Anterior cingulate cortex (tissue), 58 donors: Measurements from ENCODE around the gene LUZP1.
"Not testable (repeated sequence)": the region's sequence is repeated elsewhere in the genome, so short reads cannot be mapped to it uniquely, and the experiment has no call there.

ENCODE experiments used
- DNase-seq, 58 donors: peaks; one replicate each; lab custom pipeline; 2025; lab: John Stamatoyannopoulos, UW

Gene LUZP1

DNA sequence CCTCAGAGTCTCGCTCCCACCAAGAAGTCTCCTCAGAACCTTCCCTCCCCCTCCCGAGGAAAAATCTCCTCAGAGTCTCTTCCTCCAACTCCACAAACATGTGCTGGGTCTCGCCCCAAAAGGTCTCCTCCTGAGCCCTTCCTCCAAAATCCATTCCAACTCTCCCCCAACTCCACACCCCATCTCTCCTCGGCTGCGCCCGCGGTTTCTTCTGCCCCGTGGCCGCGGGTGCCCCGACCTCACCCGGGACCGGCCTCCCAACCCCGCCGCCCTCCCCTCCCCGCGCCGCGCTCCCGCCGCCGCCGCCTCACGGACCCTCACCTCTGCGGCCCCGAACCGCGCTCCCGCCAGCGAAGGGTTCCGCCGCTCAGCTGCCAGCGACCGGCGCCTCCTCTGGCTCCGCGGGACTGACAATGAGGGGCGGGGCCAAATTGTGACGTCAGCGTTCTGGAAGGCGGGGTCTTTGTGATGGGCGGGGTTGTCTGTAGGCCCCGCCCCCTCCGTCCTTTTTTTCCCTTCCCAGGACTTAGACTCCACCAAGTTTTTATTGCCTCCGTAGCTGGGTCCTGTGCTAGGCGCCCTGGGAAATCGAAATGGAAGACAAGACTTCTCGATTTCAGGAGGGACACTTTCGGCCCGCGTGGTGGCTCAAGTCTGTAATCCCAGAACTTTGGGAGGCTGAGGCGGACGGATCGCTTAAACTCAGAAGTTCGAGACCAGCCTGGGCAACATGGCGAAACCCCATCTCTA lies at the start of gene LUZP1:
TSS of gene LUZP1 (minus strand) at position 412 of the 750 bp plus-strand sequence.
- DNase-seq: peak; percentile 48 to 96 (median 86)

DNA sequence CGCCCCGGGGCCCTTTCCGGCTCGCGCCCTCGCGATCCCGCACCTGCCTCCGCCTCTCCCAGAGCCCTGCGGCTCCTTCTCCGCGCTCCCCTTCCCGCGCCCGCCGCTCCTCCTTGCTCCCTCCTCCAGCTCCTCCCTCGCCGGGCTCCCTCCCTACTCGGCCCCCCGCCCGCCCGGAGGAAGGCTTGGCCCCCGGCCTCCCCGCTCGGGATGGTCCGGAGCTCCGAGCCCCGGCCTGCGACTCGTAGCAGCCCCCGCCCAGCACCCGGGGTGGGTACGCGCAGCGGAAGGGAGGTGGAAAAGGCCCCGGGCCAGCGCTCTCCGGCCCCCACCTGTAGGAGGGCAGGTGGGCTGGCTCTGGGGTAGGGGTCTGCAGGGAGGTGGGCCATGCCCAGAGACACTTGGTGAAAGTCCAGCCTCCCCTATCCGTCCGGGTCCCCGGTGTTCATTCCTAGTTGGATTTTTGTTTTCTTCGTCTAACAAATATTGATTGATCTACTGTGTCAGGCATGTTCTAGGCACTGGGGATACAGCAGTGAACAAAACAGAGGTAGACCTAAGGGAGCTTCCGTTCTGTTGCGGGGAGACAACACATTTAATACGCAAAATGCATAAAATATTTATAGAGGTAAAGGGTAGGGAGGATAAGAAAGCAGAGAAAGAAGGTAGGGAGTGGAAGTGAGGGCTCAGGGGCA lies 48.9 kb upstream of the LUZP1 start, which contains the start of gene HTR1D:
TSS of gene HTR1D (minus strand) at position 82 of the 695 bp plus-strand sequence. CDS start 23,283 bp downstream, outside the sequence.
- DNase-seq: peak in 2 of 58 donors; percentile 1 to 9

DNA sequence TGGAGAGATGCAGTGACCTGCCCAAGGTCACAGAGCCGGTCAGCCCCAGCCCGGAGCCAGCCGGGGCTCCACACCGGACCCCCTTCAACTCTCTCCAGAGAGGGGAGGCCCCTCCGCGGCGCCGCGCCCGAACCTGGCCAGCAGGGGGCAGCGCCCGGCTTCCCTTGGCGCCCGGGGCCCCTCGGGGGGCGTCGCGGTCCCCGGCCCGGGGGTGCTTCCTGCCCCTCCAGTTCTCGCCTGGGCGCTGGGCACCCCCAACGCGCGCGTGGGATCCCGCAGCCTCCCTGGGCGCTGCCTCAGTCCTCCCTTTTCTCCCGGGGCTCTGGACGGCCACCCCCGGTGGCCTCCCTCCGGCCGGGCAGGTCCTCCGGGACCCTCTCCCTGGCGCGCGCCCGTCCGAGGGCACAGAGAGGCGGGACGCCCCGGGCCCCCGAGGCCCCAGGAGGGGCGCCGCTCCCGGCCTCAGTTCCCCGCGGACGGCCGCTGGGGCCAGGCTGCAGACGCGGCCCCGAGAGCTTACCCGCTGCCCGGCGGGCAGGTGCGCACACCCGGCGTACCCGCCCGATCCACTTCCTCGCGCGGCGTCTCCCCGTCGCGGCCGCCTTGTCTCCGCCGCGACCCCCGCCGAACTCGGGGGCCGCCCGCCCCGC lies 48.2 kb upstream of the LUZP1 start:
- no peak for DNase-seq

DNA sequence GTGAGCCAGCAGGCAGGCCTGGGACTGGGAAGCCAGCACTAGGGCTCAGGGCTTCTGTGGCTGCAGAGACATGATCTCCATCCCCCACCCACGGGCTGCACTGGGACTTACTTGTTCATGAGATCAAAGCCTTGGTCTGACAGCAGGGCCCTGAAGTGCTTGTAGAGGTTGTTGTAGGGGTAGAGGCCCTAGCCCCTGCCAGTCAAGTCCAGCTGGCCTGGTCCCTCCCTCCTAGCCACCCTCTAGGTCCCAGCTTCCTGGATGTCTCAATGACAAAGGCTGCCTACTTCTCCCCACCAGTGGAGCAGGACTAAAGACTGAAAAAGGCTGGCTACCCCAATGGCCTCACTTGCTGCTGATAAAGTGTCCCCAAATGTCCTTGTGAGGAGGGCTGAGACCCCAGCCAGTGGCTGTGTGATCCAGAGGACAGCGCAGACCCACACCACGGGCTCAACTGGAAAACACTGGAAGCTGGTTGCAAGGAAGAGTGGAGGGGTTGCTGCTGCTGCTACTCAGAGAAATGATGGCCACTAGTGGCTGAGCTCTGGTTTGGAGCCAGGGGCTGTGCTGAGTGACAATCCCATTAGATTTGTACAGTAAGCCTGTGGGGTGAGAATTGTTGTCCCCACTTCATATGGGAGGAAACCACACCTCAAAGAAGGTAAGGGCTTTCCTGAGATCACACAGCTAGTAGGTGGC lies 47.2 kb upstream of the LUZP1 start:
- DNase-seq: no peak

DNA sequence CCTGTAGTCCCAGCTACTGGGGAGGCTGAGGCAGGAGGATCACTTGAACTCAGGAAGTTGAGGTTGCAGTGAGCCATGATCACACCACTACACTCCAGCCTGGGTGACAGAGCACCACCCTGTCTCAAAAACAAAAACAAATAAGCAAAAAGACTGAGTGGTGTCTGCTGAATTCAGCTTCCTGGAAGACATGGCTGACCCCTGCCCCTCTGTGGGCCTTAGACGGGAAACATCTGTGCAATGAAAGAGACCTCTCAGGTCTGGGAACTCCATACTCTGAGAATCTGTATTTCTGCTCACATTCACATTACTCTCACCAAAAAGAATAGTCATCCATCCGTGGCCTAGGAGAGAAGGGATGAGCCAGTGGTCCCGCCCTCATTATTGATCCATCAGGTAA lies 46.6 kb upstream of the LUZP1 start:
- DNase-seq: no peak

DNA sequence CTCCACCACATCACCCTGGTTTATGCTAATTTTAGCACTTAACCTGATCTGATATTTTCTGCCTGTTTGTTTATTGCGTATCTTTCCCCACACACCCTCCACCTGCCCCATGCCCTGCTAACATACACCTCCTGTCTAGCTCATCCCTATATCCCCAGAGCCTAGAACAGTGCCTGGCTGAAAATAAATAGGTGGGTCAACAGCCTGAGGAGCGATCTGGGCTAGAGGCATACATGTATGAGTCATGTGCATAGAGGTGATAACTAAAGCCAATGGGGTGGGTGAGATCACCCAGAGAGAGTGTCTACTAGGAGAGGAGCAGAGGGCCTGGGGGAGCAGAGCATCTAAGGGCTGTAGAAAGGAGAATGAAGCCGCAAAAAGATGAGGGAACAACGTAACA lies 46.0 kb upstream of the LUZP1 start:
- no peak for DNase-seq

DNA sequence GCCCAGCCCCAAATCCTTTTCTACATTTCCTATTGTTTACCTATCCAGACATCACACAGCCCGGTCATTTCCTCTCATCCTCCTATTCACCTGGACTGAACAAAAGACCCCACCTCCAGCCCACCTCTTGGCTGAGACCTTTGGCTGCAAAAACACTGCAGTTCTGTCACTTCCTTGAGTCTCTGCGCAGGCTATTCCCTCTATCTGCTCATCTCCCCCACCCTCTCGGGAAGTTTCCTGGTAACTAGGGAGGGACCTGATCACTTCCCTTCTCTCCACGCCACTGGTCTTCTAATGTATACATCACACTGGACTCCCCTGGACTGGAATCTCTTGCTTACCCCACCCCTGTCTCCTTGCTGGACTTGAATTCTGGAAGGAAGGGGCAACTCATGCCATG lies 43.3 kb upstream of the LUZP1 start:
- no peak for DNase-seq

DNA sequence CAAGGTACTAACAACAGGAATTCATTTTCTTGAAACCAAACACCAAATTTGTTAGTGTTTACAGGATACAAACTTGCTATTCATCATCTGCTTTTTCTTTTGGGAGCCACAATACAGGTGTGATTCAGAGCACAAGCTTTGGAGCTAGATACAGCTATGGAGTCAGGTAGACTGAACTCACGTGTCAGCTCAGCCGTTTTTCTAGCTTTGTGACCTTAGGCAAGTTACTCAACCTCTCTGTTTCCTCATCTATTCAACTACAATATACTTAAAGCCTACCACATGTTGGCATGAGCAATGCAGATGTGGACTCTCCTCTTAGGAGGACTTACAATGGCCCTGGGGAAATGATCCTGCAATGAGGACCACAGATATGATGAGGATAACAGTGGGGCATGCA lies 42.3 kb upstream of the LUZP1 start:
- no peak for DNase-seq

DNA sequence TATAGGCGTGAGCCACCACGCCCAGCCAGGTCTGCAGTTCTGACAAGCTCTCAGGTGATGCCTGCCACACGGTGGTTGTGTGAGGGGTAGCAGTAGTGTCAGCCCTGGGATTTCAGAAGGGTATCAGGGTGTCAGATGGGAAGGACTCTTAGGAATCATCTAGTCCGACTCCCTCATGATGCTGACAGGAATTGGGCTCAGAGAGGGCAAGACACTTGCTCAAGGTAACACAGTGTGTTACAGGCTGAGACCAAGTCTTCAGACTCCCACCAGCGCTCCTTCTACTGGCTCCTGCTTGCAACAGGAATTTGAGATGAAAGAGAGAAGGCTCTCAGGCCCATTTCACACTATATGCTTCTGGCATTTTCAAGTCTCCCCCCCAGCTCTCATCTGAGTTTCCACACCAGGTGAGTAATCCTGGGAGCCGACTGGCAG lies 41.7 kb upstream of the LUZP1 start:
- DNase-seq: no peak

DNA sequence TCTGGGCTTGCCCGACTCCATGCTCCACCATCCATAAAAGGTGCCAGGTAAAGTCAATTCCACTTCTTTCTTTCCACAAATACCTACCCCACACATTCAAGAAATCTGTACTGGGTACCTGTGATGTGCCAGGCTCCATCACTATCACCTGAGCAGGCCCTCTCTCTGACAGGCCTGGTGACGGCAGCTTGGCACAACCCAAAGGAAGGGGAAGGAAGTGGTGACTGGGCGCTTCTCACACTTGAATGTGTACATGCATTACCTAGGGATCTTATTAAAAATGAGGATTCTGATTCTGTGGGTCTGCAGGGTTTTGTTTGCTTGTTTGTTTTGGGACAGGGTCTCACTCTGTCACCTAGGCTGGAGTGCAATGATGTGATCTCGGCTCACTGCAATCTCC lies 41.1 kb upstream of the LUZP1 start:
- no peak for DNase-seq

DNA sequence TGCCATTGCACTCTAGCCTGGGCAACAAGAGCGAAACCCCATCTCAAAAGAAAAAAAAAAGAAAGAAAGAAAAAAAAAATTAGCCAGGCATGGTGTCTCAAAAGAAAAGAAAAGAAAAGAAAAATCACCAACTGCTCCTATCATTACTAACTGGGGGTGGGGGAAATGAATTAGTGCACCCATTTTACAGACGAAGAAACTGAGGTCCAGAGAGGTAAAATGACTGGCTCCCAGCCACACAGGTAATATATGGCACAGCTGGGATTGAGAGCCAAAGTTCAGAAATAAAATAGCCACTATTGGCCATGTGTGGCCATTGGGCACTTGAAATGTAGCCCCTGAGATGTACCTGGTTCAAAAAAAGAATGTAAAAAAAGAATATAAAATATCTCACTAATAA lies 39.9 kb upstream of the LUZP1 start:
- no peak for DNase-seq

DNA sequence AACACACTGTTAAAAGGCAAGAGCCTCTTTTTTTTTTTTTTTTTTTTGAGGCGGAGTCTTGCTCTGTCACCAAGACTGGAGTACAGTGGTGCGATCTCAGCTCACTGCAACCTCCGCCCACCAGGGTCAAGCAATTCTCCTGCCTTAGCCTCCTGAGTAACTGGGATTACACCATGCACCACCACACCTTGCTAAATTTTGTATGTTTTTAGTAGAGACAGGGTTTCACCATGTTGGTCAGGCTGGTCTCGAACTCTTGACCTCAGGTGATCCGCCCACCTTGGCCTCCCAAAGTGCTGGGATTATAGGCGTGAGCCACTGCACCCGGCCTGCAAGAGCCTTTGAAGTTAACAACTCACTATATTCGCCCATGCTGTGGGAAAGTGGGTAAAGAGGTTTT lies 39.1 kb upstream of the LUZP1 start:
- not testable (repeated sequence) for DNase-seq

DNA sequence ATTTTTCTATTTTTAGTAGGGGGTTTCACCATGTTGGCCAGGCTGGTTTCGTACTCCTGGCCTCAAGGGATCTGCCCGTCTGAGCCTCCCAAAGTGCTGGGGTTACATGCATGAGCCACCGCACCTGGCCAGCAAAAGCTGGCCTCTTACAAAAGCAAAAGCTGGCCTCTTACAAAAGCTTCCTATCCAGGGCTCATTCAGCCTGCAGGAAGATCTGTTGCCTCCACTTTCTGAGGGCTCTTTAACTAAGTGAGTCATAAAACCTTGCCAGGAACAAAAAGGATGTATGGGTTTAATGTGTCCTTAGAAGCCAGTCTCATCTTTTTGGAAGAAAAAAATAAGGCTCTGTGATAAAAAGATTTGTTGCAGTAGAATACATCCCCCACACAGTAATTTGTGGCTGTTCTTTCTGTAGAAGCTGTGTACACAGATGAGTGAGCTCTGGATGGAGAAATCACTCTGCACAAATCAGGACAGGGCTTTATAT lies 33.6 kb upstream of the LUZP1 start:
- peak in 2 of 58 donors; percentile 10 to 19 for DNase-seq

DNA sequence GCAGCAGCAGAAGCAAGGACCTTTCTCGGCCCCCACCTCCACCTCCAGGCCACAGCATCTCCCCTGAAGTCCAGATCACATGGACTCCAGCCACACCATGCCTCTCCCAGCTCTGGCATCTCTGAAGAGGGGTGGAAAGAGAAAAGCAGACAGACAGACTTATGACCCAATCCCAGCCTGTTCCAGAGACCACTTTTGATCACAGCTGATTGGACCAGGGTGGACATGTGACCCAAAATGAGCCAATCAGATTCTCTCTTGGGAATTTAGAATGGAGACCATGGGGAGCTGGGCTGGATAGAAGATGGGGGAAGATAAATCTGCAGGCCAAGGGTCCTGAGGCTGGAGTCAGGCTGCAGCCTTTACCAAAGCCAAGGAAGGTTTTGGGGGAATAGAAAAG lies 32.2 kb upstream of the LUZP1 start:
- no peak for DNase-seq

DNA sequence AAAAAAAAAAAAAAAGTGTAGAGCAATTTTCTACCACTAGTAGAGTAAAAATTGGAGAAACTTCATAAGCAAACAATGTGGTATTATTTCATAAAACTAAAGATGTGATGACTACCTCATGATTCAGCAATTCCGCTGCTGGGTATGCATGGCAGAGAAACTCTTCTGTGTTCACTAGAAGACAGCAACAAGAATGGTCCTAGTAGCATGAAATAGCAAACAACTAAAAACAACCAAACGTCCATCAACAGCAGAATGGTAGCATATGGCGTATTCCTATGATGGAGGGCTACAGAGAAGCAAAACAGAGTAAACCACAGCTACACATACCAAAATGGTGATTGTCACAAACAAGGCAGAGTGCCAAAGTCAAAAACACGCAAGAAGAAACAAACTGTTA lies 29.7 kb upstream of the LUZP1 start:
- no peak for DNase-seq

DNA sequence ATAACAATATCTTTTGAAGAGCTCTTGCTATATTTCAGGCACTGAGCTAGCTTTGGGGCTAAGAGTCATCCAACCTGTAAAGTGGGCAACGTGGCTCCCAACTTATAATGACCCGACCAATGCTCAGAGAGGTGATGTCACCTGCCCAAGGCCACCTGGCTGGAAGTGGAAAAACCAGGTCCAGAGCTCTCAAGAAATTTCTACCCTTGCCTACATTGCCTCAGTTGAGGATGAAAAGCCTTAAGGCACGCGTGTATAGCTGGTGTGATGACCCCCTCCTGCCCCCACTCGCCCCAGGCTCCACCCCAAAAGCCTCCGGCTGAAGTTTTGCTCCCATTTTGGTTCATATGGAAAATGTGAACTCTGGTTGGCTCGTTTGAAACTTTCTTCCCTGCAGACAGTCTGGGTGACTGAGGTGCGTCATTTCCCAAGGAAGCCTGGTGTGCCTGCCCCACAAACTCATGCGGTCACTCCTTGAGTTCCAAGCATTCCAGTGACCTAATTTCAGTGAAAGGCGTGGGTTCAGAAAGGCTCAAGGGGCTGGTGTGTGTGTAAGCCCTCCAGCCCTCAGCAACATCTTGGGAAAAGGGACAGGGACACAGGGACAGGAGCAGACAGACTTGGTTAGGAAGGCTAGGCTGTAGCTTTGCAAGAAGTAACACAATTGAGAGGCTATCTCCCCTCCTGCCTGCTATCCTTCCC lies 28.1 kb upstream of the LUZP1 start:
- DNase-seq: no peak

DNA sequence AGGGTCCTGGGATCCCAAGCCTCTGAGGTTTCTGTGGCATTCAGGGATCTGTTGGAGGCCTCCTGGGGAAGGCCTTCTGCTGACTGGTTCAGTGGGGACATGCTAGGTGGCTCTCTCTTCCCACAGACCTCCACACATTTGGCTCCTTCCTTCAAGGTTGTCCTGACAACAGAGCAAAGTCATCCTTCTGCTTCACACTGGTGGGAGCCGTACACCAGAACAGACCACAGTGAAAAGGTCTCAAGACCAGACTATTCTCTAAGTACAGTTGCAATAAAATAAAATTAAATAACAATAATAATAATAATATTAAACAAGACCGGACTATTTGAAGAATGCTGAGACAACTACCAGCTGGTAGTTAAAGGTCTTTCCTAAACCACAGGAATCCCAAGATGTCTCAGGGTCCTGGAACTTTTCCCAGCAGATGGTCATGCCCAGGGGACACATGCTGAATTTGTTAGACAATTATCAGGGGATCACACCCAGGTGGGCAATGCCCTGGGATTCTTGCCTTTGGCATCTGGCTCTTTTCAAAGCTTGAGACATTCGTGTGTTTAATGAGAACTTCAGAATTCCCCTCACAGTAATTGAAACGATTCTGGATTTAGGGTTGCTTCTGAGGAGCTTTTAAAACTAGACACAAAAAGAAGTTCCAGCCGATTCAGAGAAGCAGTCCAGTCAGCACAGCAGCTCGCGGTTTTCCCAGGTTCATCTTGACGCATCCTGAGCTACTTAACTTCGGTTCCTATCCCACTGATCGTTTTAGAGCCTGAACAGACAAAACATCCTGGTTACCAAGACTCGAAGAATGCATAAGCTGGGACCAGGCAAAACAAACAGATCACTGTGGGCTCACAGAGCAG lies 25.7 kb upstream of the LUZP1 start:
- no peak for DNase-seq

DNA sequence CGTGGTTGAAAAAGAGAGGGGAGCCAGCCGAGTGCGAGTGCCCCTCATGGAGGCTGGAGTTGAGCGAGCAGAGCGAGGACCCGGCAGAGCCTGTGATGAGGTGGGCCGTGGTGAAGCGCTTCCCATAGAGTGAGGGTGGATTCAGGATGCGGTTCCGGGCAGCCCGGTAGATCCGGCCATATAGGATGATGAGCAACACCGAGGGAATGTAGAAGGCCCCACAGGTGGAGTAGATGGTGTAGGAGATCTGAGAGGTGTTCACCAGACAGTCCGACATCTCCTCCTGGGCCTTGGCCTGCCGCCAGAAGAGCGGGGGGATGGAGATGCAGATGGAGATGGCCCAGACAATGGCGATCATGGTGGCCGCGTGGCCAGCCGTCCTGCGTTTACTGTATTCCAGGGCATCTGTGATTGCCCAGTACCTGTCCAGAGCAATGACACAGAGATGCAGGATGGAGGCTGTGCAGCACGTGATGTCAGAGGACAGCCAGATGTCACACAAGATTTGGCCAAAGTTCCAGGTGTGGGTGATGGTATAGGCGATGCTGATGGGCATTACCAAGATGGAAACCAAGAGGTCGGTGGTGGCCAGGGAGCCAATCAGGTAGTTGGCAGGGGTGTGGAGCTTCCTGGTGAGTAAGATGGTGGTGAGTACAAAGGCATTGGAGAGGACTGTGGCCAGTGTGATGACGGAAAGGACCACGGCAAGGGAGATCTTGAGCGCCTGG lies 24.9 kb upstream of the LUZP1 start:
- DNase-seq: no peak
